A673 (cell line): ENCODE measurements around the gene MTF2.

Experiments used
- EZH2 ChIP-seq: fragments of 200-600 bp; sonication (generic); IDR thresholded peaks from 2 replicates; pipeline ENCODE4 v1.6.1; 2017; ENCODE audit warnings: borderline replicate concordance, low read depth, mild to moderate bottlenecking, mixed read lengths, antibody characterized with exemption, low read length; ENCODE audit not compliant: poor library complexity, severe bottlenecking
- TF ChIP-seq, protein P1 (sequence below): fragments of 300-800, 200-600 bp; sonication (generic); conservative IDR thresholded peaks from 2 replicates; pipeline ENCODE4 v1.5.1; 2017; ENCODE audit warnings: low read depth, mild to moderate bottlenecking, antibody characterized with exemption, low read length, moderate library complexity, mixed read lengths

DNA sequence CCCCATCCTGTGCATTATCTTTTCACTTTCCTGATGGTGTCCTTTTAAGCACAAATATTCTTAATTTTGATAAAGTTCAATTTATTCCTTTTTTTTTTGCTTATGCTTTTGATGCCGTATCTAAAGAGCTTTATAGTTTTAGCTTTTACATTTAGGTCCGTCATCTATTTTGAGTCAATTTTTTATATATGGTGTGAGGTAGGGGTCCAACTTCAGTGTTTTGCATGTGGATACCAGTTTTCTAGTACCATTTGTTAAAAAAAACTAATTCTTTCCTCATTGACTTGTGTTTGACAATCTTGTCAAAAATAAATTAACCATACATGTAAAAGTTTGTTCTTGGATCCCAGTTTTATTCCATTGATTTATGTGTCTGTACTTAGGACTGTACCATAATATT, 4.9 kb downstream of the MTF2 start:
- TF ChIP-seq, protein P1, sequence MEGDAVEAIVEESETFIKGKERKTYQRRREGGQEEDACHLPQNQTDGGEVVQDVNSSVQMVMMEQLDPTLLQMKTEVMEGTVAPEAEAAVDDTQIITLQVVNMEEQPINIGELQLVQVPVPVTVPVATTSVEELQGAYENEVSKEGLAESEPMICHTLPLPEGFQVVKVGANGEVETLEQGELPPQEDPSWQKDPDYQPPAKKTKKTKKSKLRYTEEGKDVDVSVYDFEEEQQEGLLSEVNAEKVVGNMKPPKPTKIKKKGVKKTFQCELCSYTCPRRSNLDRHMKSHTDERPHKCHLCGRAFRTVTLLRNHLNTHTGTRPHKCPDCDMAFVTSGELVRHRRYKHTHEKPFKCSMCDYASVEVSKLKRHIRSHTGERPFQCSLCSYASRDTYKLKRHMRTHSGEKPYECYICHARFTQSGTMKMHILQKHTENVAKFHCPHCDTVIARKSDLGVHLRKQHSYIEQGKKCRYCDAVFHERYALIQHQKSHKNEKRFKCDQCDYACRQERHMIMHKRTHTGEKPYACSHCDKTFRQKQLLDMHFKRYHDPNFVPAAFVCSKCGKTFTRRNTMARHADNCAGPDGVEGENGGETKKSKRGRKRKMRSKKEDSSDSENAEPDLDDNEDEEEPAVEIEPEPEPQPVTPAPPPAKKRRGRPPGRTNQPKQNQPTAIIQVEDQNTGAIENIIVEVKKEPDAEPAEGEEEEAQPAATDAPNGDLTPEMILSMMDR, result no peak
- TF ChIP-seq EZH2, result no peak
